Right lobe of liver (tissue), 6 donors: ENCODE measurements around the gene TMEM18. TPM values are rescaled to one million over a fixed set of nuclear protein-coding genes. Genes with fewer than 3 reads are reported as not detected.
A peak's percentile ranks its signal among the peaks of the same experiment; 100 is the strongest.

Experiments used
- ATAC-seq, 4 donors: fragments of 200-7000 bp; cut with Tn5 transposase; one replicate each; pipeline ENCODE4 v1.9.1; 2020; ENCODE audit warnings: mild to moderate bottlenecking in 4 of 4, moderate library complexity in 4 of 4
- DNase-seq, 3 donors: peaks; one replicate each; pipeline ENCODE4 v3.0.0-alpha.2; 2020
- H3K27ac ChIP-seq, 3 donors: fragments of 200-600 bp; one replicate each; pipeline ENCODE4 v1.8.0; 2022
- H3K27me3 ChIP-seq, 2 donors: fragments of 200-600 bp; one replicate each; pipeline ENCODE4 v1.8.0; 2022
- H3K36me3 ChIP-seq, 4 donors: fragments of 200-600 bp; sonication (generic) in 1 of 4; one replicate each; pipeline versions ENCODE4 v1.5.1 to v1.8.0; 2017 to 2022; ENCODE audit warnings: control low read depth in 1 of 4
- H3K4me1 ChIP-seq, 4 donors: fragments of 200-600 bp; sonication (generic) in 1 of 4; one replicate each; pipeline versions ENCODE4 v1.5.1 to v1.8.0; 2017 to 2022; ENCODE audit warnings: control low read depth in 1 of 4
- H3K4me3 ChIP-seq, 3 donors: fragments of 200-600 bp; one replicate each; pipeline ENCODE4 v1.8.0; 2022
- H3K9me3 ChIP-seq, 4 donors: fragments of 200-600 bp; sonication (generic) in 1 of 4; one replicate each; pipeline versions ENCODE4 v1.5.1 to v1.8.0; 2017 to 2022; ENCODE audit warnings: control low read depth in 1 of 4
- POLR2A ChIP-seq: fragments of 450-650 bp; IDR thresholded peaks from one replicate; pipeline ENCODE4 v1.6.1; 2017; ENCODE audit warnings: antibody characterized with exemption, mild to moderate bottlenecking
- WGBS: methylation state at CpG from one replicate; pipeline ENCODE4 v1.1.6; 2018; ENCODE audit warnings: low coverage, low lambda C conversion rate; ENCODE audit not compliant: insufficient coverage; ENCODE audit errors: missing lambda C conversion rate; 5-methylcytosine and 5-hydroxymethylcytosine counted together
- intact Hi-C, 2 donors: fragments of 100-400 bp; cut with DNase I; formaldehyde crosslinking; loops; one replicate each; pipeline versions ENCODE4 v1.11.2 to v1.14.1; 2022
- total RNA-seq, 6 experiments: library from RNA; depleted of rRNA in 2 of 6; stranded (reverse); fragments of >200 nt in 2 of 6; fragmentation: NEBNext Ultra II Directional in 3 of 6; extraction: Animal tissue kit (Norgen Biotek cat#: 25700) in 3 of 6; gene quantifications; one replicate each; pipeline versions ENCODE4 v1.1.0 to v1.2.4, GENCODE V29; 2016 to 2023
- TF ChIP-seq, protein P1 (sequence below), 4 donors: fragments of 200-600 bp in 3 of 4; fragments of 450-650 bp in 1 of 4; IDR thresholded peaks; one replicate each; pipeline versions ENCODE4 v1.5.1 to v1.8.0; 2016 to 2022; ENCODE audit warnings: antibody characterized with exemption in 4 of 4, mild to moderate bottlenecking in 2 of 4
- donor health status: DM: no; HTN: yes; CAD: no.
- donor health status: DM: no; HTN: no; CAD: no.
- donor health status: DM: no; HTN: no; CAD: no.
- donor health status: DM: no; HTN: yes; CAD: no.
- donor health status: DM: no; HTN: yes; CAD: no.

The TMEM18 gene
- total RNA-seq, 6 experiments from 2014 or later = 4.2 to 11.4 (median 7.0) TPM

DNA sequence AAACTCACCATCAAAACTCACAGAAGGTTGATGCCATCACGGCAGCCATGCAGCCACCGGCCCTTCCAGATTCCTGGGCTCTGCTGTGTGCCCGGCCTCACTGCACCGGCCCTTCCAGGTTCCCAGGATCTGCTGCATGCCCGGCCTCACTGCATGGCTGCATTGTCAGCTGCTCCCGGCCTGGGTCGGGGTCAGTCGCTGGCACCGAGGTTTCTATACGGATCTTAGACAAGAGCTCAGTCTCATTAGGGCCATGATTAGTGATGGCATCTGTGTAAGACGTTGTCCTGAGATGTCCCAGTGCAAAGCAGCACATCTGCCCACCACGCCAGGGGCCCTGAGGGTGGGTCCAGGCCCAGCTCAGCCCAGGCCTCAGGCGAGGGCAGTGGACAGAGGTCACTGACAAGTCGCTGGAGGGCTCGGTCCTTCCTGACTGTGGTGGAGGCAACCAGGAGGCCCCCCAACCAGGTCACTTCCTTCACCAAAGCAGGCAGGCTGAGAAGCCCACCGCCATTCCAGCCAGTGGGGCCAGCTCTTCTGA is 29.4 kb downstream of the TMEM18 start:
- Histone ChIP-seq H3K27ac (no peak overlapping the region), H3K4me3 (no peak overlapping the region), H3K36me3 (no peaks in the 10 kb centered on the region), H3K4me1 (no peaks in the 10 kb centered on the region), H3K9me3 (no peaks in the 10 kb centered on the region), H3K27me3 (no peaks in the 10 kb centered on the region)
- DNase-seq (no peak), ATAC-seq (no peak)
- 80% methylated on average over 1 of the region's 16 CpGs for WGBS
- intact Hi-C loops = no loop called here
- TF ChIP-seq POLR2A = no peak
- TF ChIP-seq, protein P1, sequence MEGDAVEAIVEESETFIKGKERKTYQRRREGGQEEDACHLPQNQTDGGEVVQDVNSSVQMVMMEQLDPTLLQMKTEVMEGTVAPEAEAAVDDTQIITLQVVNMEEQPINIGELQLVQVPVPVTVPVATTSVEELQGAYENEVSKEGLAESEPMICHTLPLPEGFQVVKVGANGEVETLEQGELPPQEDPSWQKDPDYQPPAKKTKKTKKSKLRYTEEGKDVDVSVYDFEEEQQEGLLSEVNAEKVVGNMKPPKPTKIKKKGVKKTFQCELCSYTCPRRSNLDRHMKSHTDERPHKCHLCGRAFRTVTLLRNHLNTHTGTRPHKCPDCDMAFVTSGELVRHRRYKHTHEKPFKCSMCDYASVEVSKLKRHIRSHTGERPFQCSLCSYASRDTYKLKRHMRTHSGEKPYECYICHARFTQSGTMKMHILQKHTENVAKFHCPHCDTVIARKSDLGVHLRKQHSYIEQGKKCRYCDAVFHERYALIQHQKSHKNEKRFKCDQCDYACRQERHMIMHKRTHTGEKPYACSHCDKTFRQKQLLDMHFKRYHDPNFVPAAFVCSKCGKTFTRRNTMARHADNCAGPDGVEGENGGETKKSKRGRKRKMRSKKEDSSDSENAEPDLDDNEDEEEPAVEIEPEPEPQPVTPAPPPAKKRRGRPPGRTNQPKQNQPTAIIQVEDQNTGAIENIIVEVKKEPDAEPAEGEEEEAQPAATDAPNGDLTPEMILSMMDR (IDR thresholded peaks at IDR 0.05) = no peak

DNA sequence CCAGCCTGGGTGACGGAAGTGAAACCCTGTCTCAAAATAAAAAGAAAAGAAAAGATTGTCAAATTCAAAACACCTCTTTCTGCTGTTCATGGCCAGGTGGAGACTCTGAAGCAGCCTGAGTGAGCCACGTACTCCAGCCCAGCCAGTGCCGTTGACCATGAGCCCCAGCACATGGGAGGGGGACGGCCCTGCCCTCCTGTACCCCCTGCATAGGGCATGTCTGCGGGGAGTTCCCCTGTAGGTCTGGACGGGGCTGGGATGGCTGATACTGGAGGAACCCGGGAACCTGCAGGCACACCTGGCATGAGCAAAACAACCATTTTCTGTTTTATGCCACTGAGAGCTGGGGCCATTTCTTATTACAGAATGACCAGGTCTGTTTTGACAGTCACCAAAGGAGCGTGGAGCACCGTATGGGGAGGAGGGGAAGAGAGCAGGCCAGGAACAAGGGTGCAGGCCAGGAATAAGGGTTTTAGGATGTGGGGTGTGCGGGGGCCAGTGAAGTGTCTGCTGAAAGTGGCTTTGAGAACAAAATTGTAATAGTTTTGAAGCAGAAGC is 30.1 kb downstream of the TMEM18 start:
- ATAC-seq (no peak), DNase-seq (no peak)
- H3K4me3 ChIP-seq = no peak overlapping the region
- H3K4me1 ChIP-seq = no peaks in the 10 kb centered on the region
- TF ChIP-seq POLR2A = no peak
- no peaks in the 10 kb centered on the region for H3K27me3 ChIP-seq
- intact Hi-C loops = no loop called here
- no peak overlapping the region for H3K27ac ChIP-seq
- WGBS = 54% methylated on average over 7 of the region's 10 CpGs
- no peaks in the 10 kb centered on the region for H3K36me3 ChIP-seq
- no peaks in the 10 kb centered on the region for H3K9me3 ChIP-seq

- Histone ChIP-seq H3K9me3 (no peaks in the 10 kb centered on the region), H3K4me3 (no peak overlapping the region), H3K27me3 (no peaks in the 10 kb centered on the region), H3K4me1 (no peaks in the 10 kb centered on the region), H3K27ac (no peak overlapping the region), H3K36me3 (no peaks in the 10 kb centered on the region)
- intact Hi-C loops = no loop called here
- TF ChIP-seq, protein P1 (IDR thresholded peaks at IDR 0.05) = no peak
- TF ChIP-seq POLR2A = no peak
- no peak for ATAC-seq
- DNase-seq = no peak
- 42% methylated on average over 3 of the region's 5 CpGs for WGBS
These were observed 32.3 kb downstream of the TMEM18 start for GRCh38 chr2:644871-645270.

DNA sequence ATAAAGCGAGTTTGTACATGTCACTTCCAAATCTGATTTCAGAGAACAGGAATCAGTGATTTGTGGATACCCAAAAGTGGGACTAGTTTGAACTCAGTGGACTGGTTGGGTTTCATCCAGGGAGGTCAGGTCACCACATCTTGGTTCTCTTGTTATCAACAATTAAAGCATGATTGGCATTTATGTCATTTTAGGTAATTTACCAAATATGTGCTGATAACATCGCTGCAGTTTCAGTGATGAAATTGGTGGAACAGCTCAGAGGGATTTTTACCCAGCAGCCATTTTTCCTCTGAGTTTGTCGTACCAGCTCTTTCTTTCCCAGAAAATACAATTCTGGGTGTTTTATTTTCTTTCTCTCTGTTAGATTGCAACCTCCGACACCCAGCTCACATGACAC is 33.4 kb downstream of the TMEM18 start:
- 54% methylated on average over 4 of the region's 4 CpGs for WGBS
- H3K36me3 ChIP-seq = no peaks in the 10 kb centered on the region
- H3K9me3 ChIP-seq = no peaks in the 10 kb centered on the region
- intact Hi-C loops = no loop called here
- ATAC-seq = no peak
- H3K27me3 ChIP-seq = no peaks in the 10 kb centered on the region
- DNase-seq = no peak
- no peak overlapping the region for H3K4me3 ChIP-seq
- no peaks in the 10 kb centered on the region for H3K4me1 ChIP-seq
- H3K27ac ChIP-seq = no peak overlapping the region
- TF ChIP-seq POLR2A = no peak
- TF ChIP-seq, protein P1 (IDR thresholded peaks at IDR 0.05) = no peak

GRCh38 chr2:643334-643733 is 33.9 kb downstream of the TMEM18 start:
- DNase-seq = no peak
- Histone ChIP-seq H3K27me3 (no peaks in the 10 kb centered on the region), H3K4me1 (no peaks in the 10 kb centered on the region), H3K36me3 (no peaks in the 10 kb centered on the region), H3K4me3 (no peak overlapping the region), H3K9me3 (no peaks in the 10 kb centered on the region), H3K27ac (no peak overlapping the region)
- peak in 1 of 4 donors; percentile 21 for ATAC-seq
- WGBS = 72% methylated on average over 6 of the region's 10 CpGs
- intact Hi-C loops = no loop called here
- TF ChIP-seq, protein P1 (IDR thresholded peaks at IDR 0.05) = no peak
- no peak for TF ChIP-seq POLR2A
